HG03045 (cell line): ENCODE results near the gene DNM3.

Source experiments
- ATAC-seq: cut with Tn5 transposase; IDR thresholded peaks from one replicate; pipeline ENCODE4 v1.9.1; 2021; ENCODE audit warnings: mild to moderate bottlenecking, moderate library complexity; ENCODE audit not compliant: unreplicated experiment

The DNM3 gene

DNA sequence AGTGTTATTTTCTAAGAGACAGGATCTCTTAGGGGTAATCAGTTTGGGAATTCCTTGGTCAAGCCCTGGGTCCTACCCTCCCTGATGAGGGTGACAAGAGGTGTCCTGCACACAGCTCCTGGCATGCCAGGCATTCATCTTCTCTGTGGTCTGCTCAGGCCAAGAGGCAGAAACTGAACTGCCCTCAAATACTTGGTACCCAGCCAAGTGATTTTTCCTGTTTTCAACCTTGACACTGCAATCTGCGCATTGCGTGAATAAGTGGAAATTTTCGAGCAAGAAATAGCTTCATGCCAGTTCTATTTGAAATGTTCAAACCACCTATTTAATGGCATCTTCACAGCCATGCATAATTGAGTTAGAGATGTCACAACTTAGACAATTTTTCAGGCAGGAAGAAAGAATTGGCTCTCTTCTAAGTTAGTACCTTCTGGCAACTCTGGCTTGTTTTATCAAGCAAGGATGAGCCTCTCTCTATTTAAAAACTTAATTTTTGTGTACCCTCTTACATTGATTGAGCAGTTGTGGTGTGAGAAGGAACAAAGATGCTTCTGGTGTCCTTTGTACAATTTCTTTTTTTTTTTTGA lies 27.0 kb downstream of the DNM3 start:
- no peak for ATAC-seq

DNA sequence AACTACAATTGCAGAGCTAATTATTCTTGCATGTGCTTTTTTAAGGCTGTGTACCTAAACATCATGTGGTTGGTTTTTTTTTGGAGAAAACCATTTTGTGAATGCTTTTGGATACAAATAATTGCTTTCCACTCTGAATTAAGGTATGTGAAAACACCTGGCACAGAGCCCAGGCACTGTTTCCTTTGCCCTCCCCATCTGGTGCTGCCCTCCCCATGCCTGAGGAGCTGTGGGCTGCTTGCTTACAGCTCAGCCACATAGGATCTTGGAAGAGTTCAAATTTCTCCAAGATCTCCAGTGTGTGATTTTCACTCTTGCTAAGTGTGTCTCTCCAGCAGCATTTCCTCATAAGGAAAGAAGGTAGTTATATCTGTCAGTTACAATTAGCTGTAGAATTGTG lies 27.8 kb downstream of the DNM3 start:
- ATAC-seq = no peak

DNA sequence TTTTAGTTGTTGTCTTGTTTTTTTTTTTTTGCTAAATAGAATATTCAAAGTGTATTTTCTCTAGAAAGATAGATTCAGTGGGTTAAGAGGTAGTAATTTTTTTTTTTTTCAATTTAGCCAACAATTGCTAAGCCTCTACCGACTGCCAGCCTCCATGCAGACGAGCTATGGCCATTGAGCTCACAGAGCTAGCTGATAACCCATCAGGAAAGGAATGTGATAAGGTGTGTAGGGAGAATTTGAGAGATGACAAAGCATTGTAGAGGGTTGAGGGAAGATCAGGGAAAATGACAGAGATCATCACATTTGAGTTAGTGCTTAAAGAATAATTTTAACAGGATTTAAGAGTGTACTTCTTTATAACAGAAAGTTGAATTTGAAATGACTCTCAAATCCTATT lies 30.6 kb downstream of the DNM3 start:
- ATAC-seq = no peak

DNA sequence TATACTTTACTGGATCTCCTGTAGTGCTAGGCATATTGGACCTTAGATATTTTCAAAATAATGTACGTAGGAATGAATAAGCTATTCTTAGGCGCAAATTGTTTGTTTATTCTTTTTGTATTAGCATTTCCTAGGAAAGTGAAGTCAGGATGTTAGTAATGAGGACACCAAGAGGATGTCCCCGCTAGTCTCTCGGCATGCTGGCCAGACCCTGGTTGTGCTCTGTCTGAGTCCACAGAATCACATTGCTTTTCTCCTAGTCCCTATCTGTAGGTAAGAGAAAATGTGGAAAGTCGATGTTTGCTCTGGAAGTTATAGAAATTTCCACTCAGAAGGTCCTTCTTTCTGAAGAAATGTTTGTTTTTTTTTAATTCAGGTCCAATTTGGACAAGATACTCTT lies 31.1 kb downstream of the DNM3 start:
- no peak for ATAC-seq

DNA sequence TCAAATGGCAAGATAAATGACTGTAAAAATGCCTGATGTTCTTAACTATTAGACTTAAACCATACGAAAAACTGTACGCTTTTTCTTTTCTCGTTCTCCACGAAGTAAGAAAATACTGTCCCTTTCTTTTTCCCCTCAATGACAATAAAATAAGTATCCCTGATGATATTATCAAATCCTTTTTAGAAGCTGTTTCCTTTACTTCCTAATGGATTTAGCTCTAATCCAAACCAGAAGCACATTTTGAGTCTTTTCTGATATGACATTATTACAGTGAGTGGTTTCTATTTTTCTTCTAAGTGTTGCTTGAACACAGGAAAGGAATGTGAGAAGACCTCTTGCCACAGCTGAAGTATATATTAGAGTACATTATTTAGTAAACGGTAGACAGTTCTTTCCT lies 32.4 kb downstream of the DNM3 start:
- no peak for ATAC-seq

DNA sequence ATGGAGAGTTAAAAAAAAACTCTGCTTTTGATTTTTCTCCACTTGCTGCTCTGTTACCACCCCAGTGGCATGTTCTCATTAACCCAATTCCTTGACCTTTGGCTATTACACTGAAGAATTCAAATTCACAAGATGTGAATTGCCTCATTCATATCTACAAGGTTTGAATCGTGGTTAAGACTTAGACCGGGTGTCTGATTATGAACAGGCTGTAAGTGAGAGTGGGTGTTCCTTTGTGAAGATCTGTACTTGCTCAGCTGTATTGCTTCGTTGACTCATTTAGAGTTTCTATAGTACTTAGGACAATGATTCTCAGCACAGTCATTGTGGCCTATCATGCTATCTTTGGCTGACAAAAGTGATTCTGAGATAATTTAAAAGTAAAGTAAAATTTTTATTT lies 36.4 kb downstream of the DNM3 start:
- ATAC-seq = peak; percentile 77

DNA sequence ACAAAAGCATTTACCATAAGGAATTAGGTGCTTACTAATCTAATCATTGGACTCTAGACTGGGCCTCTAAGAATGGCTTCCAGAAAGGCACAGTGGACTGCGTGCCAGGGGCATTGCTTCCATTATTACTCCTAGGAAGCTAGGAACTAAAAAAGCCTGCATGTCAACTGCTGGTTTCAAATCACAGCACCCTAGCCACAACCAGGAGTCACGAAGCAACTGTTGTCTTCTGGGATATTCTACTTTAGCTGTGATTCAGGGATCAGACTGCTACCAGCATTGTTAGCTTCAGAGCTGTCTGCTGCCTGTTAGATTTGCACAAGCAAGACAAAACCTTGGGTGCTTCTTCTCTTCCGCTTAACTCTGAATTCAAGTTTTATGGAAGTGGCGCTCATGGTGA lies 38.3 kb downstream of the DNM3 start:
- ATAC-seq = no peak

DNA sequence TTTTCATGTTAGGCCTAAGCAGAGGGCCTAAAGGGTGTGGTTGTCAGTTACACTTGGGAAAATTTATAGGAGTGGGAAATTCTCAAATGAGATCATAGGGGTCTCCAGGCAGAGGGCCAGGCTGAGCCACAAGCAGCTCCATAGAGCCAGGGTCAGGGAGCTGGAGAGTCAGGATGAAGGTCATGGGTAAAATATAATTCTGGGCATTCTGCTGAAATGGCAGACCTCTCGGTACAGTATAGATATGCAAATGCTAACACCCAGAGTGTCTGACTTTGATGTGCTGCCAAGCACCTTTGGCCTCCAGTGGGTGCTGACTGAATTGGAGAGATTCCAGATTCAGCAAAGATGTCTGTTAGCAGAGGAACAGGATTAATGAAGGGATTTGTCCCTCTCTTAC lies 40.1 kb downstream of the DNM3 start:
- ATAC-seq = no peak

DNA sequence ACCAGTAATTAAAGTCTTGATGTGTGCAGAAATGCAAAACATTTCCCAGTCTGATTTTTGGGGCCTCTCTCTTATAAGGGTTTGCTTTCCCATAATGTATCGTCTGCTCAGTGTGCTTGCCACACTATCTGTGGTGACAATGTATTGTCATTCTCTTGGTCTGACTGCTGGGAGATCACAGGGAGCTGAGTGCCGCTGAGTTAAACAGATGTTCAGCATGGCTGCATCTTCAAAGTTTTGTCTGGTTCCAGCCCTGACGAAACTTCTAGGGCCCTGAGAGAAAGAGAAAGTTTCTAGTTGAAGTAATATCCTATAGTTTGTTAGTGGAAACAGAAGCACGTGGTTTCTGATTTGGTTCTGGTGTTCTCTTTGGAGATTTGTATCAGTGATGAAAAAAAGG lies 42.6 kb downstream of the DNM3 start:
- ATAC-seq = no peak

DNA sequence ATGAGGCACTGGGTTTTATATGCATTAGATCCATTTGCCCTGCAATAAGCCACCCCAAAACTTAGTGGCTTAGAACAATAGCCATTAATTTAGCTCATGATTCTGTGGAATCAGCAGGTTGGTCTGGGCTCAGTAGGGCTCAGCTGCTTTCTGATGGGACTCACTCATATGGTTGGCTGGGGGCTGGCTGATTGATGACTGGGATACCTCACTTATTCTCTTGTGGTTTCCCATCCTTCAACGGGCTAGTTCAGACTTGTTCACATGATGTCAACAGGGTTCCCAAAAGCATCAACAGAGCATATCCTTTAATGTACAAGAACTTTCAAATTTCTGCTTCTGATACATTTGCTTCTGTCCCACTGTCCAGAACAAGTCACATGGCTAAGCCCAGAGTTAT lies 43.2 kb downstream of the DNM3 start:
- no peak for ATAC-seq

DNA sequence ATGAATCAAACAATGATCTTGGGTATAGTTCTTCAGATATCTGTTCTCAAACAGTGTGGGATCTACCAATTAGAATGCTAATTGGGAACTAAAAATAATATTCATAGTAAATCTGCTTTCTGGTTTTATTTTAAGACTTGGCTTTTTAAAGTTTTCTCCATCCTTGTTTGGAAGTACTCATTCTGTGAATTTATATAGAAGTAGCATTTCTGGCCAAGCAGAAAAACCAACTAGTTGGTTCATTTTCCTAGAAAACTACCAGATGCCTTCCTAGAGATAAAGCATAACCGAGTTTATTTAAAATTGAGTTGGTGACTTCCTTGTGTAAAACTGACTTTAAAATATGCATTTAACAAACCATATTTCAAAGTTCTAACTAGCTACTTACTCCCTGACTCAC lies 48.8 kb downstream of the DNM3 start:
- no peak for ATAC-seq

DNA sequence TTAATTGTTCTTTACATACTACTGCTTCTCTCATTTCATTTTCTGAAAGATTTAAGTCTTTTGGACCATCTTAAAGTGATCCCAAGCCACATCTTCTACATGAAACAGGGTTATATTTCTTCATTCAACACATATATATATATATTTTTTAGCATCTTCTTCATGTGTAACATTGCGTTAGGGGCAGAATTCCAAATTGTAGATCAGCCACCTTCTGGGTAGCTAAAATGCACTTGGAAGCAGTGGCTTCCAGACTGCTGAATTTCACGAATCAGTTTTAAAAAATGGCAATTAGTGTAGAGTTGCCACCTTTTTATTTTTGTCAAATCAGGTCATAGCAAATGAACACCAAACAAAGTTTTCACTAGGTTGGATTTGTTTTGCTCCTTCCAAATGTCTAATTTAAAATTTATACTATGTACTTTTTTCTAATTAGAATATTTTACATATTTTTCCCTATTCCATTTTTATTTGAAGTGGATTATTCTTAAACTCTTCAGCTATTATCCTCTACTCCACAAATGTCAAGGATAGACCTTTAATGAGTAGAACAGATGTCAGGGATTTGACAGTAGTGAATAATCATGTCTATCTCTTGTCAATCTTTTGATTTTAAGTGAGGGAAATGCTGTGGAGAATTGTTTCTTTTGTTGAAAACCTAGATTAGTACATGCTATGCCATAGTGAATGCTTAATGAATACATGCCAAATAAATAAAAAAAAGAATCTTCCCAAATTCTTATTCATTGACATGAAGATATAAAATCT lies 55.8 kb downstream of the DNM3 start:
- ATAC-seq = no peak

DNA sequence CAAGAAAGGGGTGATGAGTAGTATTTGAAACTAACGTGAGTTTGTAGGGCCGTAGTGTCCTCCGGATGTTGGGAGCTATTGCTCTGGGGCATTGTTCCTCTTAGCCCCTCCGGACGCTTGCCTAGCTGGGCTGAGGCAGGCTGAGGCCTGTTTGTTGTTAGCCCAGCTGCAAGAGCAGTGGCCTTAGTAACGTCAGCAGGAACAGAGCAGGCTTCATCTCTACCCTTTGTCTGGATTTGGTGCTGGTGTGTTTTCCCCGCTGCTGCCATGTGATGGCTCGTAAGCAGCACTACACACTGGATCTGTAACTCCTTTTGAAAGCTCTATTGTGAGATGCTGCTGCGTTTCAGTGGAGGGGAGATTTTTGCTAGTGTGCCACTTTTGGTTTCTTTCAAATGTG lies 57.6 kb downstream of the DNM3 start:
- ATAC-seq = no peak

DNA sequence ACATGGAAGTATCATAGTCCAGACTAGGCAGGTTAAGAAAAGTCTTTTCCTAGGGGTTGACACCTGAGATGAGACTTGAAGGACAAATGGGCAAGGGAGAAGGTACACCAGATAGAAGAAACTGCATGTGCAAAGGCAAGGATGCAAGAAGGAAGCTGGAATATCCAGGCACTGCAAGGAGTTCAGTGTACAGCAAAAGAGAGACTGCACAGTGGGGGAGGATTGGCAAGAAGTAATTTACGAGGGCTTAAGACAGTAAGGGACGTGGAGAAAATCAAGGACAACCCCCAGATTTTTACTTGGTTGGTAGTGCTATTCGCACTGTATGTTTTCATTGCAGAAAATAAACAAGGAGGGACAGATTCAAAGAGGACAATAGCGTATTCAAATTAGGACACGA lies 58.5 kb downstream of the DNM3 start:
- no peak for ATAC-seq

DNA sequence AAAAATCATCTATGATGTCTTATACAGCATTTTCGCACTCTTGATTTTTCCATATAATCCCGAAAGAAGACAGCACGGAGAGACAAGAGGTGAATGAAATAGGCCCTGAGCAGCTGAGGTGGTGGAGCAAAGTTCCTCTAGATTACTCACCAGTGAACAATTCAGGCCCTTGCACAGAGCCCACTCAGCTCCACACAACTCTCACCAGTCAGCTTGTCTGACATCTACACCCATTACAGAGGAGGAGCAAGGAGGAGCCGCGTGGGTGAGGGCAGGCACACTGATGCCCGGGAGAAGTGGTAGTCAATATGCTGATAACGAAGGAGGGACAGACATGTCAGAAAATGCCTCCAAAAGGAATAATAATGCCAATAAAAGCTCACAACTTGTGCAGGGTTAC lies 59.9 kb downstream of the DNM3 start:
- ATAC-seq = no peak

DNA sequence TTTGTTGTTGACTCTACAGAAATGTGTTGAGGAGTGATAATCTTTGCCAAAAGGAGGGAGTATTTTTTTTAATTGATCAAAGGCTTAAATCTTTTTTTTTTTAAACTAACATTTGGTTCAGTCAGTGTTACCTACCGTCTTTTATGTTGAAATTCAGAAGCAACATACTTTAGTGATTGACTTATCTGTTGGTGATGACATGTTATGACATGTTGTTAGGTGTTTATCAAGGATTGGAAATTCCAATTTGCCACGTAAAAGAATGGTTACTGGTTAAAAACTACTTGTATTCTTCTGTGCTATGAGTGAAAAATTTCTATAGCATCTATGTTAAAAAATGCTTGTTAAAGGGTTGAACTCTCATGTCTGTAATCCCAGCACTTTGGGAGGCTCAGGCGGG lies 61.2 kb downstream of the DNM3 start:
- no peak for ATAC-seq

DNA sequence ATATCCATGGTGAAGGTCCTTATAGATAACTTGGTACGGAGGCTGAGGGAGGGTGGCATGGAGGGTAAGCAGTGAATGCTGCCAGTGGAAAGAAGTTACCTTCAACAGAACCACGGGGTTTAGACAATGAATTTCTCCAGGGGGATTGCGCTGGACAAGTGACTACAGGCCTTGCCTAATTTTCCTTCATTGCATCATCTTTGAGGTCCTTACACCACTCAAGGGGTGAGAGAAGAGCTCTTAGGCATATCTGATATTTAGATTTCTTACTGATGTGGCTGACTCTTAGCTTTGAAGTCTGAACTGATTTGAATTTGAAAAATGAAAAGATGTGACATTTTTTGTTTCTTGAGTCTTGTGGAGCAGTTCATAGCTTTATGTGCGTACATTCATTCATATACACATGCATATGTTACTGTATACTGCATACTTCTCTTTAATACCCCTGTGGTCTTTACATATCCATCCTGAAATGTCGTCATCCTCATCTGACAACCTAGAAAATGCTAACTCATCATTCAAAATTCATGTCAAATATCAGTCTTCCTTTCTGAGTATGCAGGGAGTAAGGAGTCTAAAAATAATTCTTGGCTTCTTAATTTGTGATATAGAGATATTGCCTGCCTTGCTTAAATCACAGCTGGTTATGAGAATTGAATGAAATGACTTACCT lies 63.6 kb downstream of the DNM3 start:
- no peak for ATAC-seq

DNA sequence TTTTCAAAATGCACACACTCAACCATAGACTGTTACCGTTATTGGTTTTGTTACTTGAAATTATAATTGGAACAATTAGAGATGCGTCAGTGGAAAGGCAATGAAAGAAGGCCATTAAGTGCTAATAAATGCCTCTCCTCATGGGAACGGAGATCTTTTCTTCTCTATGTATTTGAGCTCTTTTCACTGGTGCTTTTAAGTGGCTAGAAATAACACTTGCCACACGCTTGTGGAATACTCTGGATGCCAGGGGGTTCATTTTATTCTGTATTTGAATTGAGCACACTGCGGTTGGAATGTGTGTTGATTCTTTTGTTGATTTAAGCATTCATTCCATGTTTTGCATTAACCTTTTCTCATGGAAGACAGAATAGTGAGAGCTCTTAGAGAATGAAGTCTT lies 68.4 kb downstream of the DNM3 start:
- ATAC-seq = no peak

DNA sequence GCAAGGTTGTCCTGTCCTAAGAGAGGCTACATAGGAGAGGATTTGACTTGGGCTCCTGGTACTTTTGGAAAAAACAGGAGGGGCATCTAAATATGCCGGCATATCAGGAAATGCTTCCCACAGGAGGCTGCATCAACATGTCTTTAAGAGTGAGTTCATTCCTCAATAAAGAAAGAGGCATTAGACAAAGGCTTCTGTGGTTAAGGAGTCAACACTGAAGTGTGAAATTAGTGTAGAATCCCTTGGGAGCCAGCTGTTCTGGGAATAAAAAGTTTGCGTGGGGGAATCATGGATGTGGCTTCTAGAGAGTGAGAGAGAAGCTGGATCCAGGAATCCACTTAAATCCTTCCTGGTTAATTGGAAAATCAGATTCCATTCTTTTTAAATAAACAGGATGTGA lies 69.5 kb downstream of the DNM3 start:
- ATAC-seq = no peak

DNA sequence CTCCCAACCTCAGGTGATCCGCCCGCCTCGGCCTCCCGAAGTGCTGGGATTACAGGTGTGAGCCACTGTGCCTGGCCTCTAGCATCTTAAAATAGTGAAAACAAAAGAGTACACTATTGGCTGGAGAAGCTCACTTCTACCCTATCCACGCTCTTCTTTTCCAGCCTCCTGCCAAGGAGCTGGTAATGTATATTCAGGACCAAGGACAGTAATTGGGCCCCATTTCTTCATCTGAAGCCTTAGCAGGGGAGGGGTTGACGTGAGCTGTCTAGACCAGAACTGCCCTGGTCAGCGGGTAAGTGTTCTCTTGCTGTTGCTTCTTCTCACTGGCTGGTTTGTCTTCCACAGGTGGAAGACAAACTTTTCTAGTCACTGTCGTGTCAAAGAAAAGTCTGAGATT lies 70.2 kb downstream of the DNM3 start:
- ATAC-seq = no peak

DNA sequence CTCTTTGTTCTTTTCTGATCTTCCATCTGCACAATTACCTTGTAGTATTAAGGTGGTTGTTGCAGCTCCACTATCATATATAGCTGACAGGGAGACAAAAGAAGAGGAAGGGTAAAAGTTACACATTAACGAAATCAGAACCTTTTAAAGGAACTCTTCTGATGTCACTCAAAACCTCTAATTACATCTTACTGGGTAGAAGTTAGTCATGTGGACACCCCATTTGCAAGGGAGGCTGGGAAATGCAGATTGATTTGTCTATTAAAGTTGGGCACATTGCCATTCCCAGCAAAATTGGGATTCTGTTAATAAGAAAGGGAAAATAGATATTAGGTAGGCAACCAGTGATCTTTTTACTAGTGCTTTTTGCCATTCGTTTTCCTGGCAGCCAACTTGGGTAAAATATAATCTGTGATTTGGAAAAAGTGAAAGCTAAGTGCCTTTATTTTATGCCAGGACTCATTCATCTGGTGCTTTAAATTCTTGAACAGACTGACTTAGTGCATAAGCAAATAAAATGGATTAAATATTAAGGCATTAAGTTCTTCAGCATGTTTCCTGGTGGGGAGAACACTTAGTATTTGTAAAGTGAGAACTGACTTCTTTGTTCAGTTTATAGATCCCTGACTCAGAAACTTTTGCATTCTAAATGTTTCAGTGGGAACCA lies 71.3 kb downstream of the DNM3 start:
- no peak for ATAC-seq

DNA sequence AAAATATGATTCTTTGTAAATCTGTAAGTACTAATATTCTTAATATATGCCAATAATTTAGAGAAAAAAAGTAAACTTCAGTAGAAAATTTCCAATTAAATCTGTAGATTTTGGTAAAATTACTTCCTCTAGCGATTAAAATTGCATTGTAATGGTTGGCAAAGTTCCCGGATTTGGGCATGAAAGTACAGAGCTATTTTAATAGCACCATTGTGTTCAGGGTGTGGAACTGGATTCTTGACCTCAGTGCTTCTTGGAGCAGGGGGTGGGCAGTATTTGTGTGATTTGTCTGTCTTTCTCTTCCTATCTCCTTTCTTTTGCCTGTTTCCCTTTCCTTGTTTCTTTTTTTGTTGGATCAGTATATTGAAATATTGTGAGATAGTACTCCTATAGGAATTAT lies 72.1 kb downstream of the DNM3 start:
- no peak for ATAC-seq
